T-helper 9 cell (primary cell): ENCODE data around the gene SEC63.
"Not testable (repeated sequence)": the region's sequence is repeated elsewhere in the genome, so short reads cannot be mapped to it uniquely, and the experiment has no call there.

Source experiments
- DNase-seq: peaks from one replicate; pipeline ENCODE4 v3.0.0-alpha.2; 2020

The SEC63 gene

GRCh38 chr6:107860144-107860543, 97.9 kb downstream of the SEC63 start:
- DNase-seq = not testable (repeated sequence)

- no peak for DNase-seq
Observed at GRCh38 chr6:107853230-107853629, 104.8 kb downstream of the SEC63 start.

GRCh38 chr6:107849325-107849724, 108.7 kb downstream of the SEC63 start:
- no peak for DNase-seq

- DNase-seq = peak; percentile 80
Observed at GRCh38 chr6:107847844-107848802, 109.9 kb downstream of the SEC63 start.

GRCh38 chr6:107846262-107846795, 111.7 kb downstream of the SEC63 start:
- no peak for DNase-seq

- DNase-seq = no peak
Observed at GRCh38 chr6:107845777-107846176, 112.2 kb downstream of the SEC63 start.

- DNase-seq = no peak
Observed at GRCh38 chr6:107843400-107843799, 114.6 kb downstream of the SEC63 start.

- DNase-seq = no peak
Observed at GRCh38 chr6:107841275-107841670, 116.7 kb downstream of the SEC63 start.

GRCh38 chr6:107840636-107841274, 117.3 kb downstream of the SEC63 start:
- DNase-seq = no peak

GRCh38 chr6:107833136-107833535, 124.9 kb downstream of the SEC63 start:
- no peak for DNase-seq

- no peak for DNase-seq
Observed at GRCh38 chr6:107832151-107833056, 125.6 kb downstream of the SEC63 start.

- no peak for DNase-seq
Observed at GRCh38 chr6:107830060-107830459, 127.9 kb downstream of the SEC63 start.

GRCh38 chr6:107827541-107827940, 130.5 kb downstream of the SEC63 start:
- no peak for DNase-seq

GRCh38 chr6:107823047-107823557, 134.9 kb downstream of the SEC63 start:
- DNase-seq = peak; percentile 42

GRCh38 chr6:107822176-107823046, 135.6 kb downstream of the SEC63 start:
- DNase-seq = peak; percentile 29

GRCh38 chr6:107821591-107821990, 136.4 kb downstream of the SEC63 start:
- DNase-seq = no peak

- DNase-seq = no peak
Observed at GRCh38 chr6:107820338-107821261, 137.4 kb downstream of the SEC63 start.

- DNase-seq = no peak
Observed at GRCh38 chr6:107819964-107820337, 138.1 kb downstream of the SEC63 start.

- DNase-seq = no peak
Observed at GRCh38 chr6:107819217-107819616, 138.8 kb downstream of the SEC63 start.

- no peak for DNase-seq
Observed at GRCh38 chr6:107818272-107818671, 139.7 kb downstream of the SEC63 start.
